ENCODE results near the gene FLACC1. TPM values are rescaled to one million over a fixed set of nuclear protein-coding genes. Genes with fewer than 3 reads are reported as not detected.

Gene FLACC1
- total and polyA plus RNA-seq, 4 donors: 0.09 to 7.1 (median 1.1) TPM

DNA sequence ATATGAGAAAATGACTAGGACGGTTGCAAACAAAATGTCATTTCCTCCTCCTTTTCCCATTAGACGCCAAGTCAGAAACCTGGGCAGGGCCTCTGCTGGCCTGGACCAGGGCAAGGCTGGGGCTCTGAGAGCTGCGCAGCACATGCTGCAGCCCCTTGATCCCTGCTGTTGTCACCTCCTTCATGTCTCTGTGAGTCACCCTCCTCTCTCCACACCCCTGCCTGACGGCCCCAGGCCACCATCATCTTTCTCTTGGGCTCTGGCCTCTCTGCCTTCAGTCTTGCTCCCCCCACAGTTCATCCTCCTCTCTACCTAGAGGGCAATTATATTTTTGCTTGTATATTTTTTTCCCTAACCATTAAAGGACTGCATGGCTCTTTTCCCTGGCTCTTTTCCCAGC, 10.0 kb downstream of the FLACC1 start:
- TF ChIP-seq FOXA1 (IDR thresholded peaks at IDR 0.05) (no peak), RXRA (IDR thresholded peaks at IDR 0.05) (no peak), GABPA (IDR thresholded peaks at IDR 0.05 in 1 of 2, conservative IDR thresholded peaks at IDR 0.05 in 1 of 2) (no peak), RAD21 (IDR thresholded peaks at IDR 0.05) (no peak), NR2F2 (IDR thresholded peaks at IDR 0.05) (no peak), YY1 (IDR thresholded peaks at IDR 0.05) (no peak), SP1 (IDR thresholded peaks at IDR 0.05) (no peak), JUND (IDR thresholded peaks at IDR 0.05) (no peak), FOXA2 (IDR thresholded peaks at IDR 0.05) (no peak), TAF1 (conservative IDR thresholded peaks at IDR 0.05) (no peak), HNF4A (conservative IDR thresholded peaks at IDR 0.05) (no peak)
- TF ChIP-seq, protein P1, sequence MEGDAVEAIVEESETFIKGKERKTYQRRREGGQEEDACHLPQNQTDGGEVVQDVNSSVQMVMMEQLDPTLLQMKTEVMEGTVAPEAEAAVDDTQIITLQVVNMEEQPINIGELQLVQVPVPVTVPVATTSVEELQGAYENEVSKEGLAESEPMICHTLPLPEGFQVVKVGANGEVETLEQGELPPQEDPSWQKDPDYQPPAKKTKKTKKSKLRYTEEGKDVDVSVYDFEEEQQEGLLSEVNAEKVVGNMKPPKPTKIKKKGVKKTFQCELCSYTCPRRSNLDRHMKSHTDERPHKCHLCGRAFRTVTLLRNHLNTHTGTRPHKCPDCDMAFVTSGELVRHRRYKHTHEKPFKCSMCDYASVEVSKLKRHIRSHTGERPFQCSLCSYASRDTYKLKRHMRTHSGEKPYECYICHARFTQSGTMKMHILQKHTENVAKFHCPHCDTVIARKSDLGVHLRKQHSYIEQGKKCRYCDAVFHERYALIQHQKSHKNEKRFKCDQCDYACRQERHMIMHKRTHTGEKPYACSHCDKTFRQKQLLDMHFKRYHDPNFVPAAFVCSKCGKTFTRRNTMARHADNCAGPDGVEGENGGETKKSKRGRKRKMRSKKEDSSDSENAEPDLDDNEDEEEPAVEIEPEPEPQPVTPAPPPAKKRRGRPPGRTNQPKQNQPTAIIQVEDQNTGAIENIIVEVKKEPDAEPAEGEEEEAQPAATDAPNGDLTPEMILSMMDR (IDR thresholded peaks at IDR 0.05; ENCODE audit: low read depth, low read length, missing input control): no peak
- TF ChIP-seq, protein P2, sequence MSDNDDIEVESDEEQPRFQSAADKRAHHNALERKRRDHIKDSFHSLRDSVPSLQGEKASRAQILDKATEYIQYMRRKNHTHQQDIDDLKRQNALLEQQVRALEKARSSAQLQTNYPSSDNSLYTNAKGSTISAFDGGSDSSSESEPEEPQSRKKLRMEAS (IDR thresholded peaks at IDR 0.05): no peak
- TF ChIP-seq, protein P3, sequence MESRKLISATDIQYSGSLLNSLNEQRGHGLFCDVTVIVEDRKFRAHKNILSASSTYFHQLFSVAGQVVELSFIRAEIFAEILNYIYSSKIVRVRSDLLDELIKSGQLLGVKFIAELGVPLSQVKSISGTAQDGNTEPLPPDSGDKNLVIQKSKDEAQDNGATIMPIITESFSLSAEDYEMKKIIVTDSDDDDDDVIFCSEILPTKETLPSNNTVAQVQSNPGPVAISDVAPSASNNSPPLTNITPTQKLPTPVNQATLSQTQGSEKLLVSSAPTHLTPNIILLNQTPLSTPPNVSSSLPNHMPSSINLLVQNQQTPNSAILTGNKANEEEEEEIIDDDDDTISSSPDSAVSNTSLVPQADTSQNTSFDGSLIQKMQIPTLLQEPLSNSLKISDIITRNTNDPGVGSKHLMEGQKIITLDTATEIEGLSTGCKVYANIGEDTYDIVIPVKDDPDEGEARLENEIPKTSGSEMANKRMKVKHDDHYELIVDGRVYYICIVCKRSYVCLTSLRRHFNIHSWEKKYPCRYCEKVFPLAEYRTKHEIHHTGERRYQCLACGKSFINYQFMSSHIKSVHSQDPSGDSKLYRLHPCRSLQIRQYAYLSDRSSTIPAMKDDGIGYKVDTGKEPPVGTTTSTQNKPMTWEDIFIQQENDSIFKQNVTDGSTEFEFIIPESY (IDR thresholded peaks at IDR 0.05): no peak
- TF ChIP-seq, protein P4, sequence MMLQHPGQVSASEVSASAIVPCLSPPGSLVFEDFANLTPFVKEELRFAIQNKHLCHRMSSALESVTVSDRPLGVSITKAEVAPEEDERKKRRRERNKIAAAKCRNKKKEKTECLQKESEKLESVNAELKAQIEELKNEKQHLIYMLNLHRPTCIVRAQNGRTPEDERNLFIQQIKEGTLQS (IDR thresholded peaks at IDR 0.05): no peak
- no peak overlapping the region for H3K27ac ChIP-seq (ENCODE audit: low read depth in 1 of 2, low read length in 2 of 2)
- no peak overlapping the region for H3K9ac ChIP-seq (ENCODE audit: low read depth in 1 of 2, low read length in 2 of 2)
- H3K9me3 ChIP-seq (ENCODE audit: control insufficient read depth in 4 of 4, low read length in 3 of 4): no peaks in the 10 kb centered on the region
- H3K4me3 ChIP-seq (ENCODE audit: low read depth in 1 of 3, low read length in 3 of 3): no peak overlapping the region
- DNase-seq (ENCODE audit: low spot score): no peak
- no peaks in the 10 kb centered on the region for H3K4me1 ChIP-seq (ENCODE audit: control insufficient read depth in 4 of 4, insufficient read depth in 4 of 4, low read length in 3 of 4)
- 97% methylated on average over 4 of the region's 4 CpGs for WGBS
- no peaks in the 10 kb centered on the region for H3K27me3 ChIP-seq (ENCODE audit: control insufficient read depth in 4 of 4, insufficient read depth in 4 of 4, low read length in 3 of 4)
- H3K36me3 ChIP-seq (ENCODE audit: control insufficient read depth in 4 of 4, insufficient read depth in 3 of 4, low read depth in 1 of 4, low read length in 3 of 4): no peaks in the 10 kb centered on the region

DNA sequence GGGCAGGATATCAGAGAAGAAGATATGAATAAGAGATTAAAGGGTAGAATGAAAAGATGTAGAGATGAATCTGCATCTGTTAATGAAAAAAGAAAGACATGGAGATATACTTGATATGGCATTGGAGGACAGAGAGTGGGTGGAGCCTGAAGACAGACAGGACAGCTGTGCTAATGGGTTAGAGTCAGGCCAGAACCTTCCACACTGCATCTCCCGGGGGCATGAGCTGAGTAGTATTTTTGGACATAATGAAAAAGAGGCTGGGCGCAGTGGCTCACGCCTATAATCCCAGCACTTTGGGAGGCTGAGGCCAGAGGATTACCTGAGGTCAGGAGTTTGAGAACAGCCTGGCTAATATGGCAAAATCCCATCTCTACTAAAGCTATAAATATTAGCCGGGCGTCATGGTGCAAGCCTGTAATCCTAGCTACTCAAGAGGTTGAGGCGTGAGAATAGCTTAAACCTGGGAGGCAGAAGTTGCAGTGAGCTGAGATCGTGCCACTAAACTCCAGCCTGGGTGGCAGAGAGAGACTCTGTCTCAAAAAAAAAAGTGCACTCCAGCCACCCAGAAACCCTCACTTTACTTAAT, 11.4 kb downstream of the FLACC1 start:
- TF ChIP-seq, protein P2 (IDR thresholded peaks at IDR 0.05): no peak
- TF ChIP-seq RAD21 (IDR thresholded peaks at IDR 0.05) (no peak), FOXA1 (IDR thresholded peaks at IDR 0.05) (no peak), TAF1 (conservative IDR thresholded peaks at IDR 0.05) (no peak), HNF4G (IDR thresholded peaks at IDR 0.05) (no peak), GABPA (IDR thresholded peaks at IDR 0.05 in 1 of 2, conservative IDR thresholded peaks at IDR 0.05 in 1 of 2) (no peak), YY1 (IDR thresholded peaks at IDR 0.05) (no peak)
- TF ChIP-seq, protein P4 (IDR thresholded peaks at IDR 0.05): no peak
- TF ChIP-seq, protein P5, sequence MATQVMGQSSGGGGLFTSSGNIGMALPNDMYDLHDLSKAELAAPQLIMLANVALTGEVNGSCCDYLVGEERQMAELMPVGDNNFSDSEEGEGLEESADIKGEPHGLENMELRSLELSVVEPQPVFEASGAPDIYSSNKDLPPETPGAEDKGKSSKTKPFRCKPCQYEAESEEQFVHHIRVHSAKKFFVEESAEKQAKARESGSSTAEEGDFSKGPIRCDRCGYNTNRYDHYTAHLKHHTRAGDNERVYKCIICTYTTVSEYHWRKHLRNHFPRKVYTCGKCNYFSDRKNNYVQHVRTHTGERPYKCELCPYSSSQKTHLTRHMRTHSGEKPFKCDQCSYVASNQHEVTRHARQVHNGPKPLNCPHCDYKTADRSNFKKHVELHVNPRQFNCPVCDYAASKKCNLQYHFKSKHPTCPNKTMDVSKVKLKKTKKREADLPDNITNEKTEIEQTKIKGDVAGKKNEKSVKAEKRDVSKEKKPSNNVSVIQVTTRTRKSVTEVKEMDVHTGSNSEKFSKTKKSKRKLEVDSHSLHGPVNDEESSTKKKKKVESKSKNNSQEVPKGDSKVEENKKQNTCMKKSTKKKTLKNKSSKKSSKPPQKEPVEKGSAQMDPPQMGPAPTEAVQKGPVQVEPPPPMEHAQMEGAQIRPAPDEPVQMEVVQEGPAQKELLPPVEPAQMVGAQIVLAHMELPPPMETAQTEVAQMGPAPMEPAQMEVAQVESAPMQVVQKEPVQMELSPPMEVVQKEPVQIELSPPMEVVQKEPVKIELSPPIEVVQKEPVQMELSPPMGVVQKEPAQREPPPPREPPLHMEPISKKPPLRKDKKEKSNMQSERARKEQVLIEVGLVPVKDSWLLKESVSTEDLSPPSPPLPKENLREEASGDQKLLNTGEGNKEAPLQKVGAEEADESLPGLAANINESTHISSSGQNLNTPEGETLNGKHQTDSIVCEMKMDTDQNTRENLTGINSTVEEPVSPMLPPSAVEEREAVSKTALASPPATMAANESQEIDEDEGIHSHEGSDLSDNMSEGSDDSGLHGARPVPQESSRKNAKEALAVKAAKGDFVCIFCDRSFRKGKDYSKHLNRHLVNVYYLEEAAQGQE (IDR thresholded peaks at IDR 0.05): no peak
- WGBS: 96% methylated on average over 7 of the region's 7 CpGs
- DNase-seq (ENCODE audit: low spot score): no peak
- H3K4me3 ChIP-seq (ENCODE audit: low read depth in 1 of 3, low read length in 3 of 3): no peak overlapping the region
- H3K27me3 ChIP-seq (ENCODE audit: control insufficient read depth in 4 of 4, insufficient read depth in 4 of 4, low read length in 3 of 4): no peaks in the 10 kb centered on the region
- H3K4me1 ChIP-seq (ENCODE audit: control insufficient read depth in 4 of 4, insufficient read depth in 4 of 4, low read length in 3 of 4): no peaks in the 10 kb centered on the region
- H3K36me3 ChIP-seq (ENCODE audit: control insufficient read depth in 4 of 4, insufficient read depth in 3 of 4, low read depth in 1 of 4, low read length in 3 of 4): no peaks in the 10 kb centered on the region
- no peaks in the 10 kb centered on the region for H3K9me3 ChIP-seq (ENCODE audit: control insufficient read depth in 4 of 4, low read length in 3 of 4)
- no peak overlapping the region for H3K27ac ChIP-seq (ENCODE audit: low read depth in 1 of 2, low read length in 2 of 2)
- no peak overlapping the region for H3K9ac ChIP-seq (ENCODE audit: low read depth in 1 of 2, low read length in 2 of 2)
